Measurements from ENCODE around the gene CMTM5.
"Not testable (repeated sequence)": the region's sequence is repeated elsewhere in the genome, so short reads cannot be mapped to it uniquely, and the experiment has no call there.

CMTM5 gene

DNA sequence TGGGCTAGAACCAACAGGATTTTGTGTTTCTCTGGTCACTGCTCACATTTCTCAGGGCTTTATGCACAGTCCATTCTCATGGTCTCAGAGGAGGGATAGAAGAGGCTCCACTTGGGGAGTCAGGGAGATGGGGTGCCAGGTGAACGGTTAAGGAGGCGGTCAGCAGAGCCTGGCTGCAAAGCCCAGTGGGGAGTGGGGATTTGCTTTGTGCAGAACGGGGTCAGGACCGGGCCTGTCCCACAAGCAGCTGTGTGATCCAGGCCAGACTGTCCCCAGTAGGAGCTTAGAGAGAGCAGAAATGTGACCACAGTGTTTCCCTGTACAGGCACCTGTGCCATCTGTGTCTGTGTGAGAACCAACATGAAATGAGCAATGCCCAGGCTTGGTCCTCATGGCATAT lies 4.1 kb downstream of the CMTM5 start:
- TF ChIP-seq, protein P1, sequence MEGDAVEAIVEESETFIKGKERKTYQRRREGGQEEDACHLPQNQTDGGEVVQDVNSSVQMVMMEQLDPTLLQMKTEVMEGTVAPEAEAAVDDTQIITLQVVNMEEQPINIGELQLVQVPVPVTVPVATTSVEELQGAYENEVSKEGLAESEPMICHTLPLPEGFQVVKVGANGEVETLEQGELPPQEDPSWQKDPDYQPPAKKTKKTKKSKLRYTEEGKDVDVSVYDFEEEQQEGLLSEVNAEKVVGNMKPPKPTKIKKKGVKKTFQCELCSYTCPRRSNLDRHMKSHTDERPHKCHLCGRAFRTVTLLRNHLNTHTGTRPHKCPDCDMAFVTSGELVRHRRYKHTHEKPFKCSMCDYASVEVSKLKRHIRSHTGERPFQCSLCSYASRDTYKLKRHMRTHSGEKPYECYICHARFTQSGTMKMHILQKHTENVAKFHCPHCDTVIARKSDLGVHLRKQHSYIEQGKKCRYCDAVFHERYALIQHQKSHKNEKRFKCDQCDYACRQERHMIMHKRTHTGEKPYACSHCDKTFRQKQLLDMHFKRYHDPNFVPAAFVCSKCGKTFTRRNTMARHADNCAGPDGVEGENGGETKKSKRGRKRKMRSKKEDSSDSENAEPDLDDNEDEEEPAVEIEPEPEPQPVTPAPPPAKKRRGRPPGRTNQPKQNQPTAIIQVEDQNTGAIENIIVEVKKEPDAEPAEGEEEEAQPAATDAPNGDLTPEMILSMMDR (IDR thresholded peaks at IDR 0.05; ENCODE audit: extremely low read depth, missing control alignments) = no peak
- DNase-seq (ENCODE audit: low spot score) = no peak

DNA sequence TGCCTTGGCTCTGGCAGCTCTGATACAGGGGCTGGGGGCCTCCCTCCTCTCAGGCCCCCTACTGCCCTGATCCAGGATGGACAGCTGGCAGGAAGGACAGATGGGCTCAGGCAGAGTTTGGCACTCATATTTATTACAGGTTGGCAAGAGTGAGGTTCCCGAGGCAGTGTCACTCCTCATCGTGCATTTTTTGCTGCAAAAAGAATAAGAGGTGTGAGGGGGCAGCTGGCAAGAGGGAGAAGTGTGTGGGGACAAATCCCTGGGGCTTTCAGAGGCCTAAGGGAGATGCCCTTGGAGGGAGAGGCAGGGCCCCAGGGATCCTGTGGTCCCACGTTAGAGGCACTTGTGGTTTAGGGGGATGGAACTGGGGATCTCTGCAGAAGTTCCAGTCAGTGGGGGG lies 5.0 kb downstream of the CMTM5 start:
- no peak for DNase-seq (ENCODE audit: low spot score)
- TF ChIP-seq, protein P1 (IDR thresholded peaks at IDR 0.05; ENCODE audit: extremely low read depth, missing control alignments) = no peak

DNA sequence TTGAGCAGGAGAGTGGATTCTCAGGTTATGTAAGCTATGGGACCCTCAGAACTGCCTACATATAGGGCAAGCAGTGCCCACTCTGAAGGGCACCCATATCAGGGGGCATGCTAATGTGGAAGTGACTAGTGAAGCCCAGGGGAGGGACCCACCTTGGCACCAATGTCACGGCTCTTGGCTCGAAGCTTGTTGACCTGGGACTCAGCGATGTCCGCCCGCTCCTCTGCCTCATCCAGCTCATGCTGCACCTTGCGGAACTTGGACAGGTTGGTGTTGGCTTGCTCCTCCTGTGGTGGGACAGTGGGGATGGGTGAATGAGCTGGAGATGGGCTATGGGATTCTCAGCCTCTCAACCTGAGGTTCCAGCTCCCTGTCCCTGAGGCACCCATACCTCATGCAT lies 5.4 kb downstream of the CMTM5 start:
- DNase-seq (ENCODE audit: low spot score) = no peak
- TF ChIP-seq, protein P1 (IDR thresholded peaks at IDR 0.05; ENCODE audit: extremely low read depth, missing control alignments) = no peak

DNA sequence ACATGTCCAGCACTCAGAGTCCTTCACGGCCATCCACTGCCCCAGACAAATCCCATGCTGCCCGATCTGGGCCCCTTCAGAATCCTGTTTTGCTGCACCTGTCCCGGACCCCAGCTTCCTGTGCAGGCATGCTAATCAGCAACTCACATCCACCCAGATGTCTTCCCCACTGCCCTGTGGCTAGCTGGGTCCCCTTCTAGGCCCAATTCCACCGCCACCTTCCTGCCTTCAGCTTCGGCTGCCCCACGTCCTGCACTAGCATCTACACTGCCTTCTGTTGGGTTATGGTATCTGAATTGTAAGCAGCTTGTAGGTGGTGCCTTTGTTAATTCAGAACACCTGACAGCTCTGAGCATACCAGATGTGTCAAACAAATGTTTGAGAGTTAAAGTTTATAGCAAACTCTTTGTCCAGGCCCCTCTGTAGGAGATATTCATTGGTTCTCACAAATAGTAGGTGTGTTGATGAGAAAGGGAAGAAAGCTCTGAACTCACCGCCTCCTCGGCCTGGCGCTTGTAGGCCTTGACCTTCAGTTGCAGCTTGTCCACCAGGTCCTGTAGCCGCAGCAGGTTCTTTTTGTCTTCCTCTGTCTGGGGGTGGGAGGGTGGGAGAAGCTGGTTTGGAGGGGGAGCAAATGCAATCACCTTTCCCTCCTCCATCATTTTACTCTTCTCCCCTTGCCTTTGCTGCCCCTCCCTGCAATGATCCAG lies 6.0 kb downstream of the CMTM5 start:
- no peak for DNase-seq (ENCODE audit: low spot score)
- TF ChIP-seq, protein P1 (IDR thresholded peaks at IDR 0.05; ENCODE audit: extremely low read depth, missing control alignments) = no peak

DNA sequence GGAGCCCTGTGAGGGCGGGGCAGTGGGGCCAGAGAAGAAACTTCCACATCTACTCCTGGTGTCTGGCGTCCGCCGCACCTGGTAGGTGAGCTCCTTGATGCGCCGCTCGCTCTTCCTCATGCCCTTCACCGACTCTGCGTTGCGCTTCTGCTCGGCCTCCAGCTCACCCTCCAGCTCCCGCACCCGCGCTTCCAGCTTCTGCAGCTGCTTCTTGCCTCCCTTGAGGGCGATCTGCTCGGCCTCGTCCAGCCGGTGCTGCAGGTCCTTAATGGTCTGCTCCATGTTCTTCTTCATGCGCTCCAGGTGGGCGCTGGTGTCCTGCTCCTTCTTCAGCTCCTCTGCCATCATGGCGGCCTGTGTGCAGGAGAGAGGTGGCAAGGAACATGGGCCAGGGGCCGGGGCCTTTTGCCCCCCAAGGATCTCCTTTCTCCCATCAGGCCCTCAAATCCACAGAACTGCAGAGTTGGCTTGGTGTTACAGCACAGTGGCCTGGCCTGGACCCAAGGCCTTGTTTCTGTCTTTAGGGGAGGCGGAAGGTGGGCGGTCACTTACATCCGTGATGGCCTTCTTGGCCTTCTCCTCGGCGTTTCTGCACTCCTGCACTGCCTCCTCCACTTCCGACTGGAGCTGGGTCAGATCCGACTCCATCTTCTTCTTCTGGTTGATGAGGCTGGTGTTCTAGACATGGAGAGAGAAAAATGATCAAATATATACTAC lies 7.7 kb downstream of the CMTM5 start:
- DNase-seq (ENCODE audit: low spot score) = no peak
- TF ChIP-seq, protein P1 (IDR thresholded peaks at IDR 0.05; ENCODE audit: extremely low read depth, missing control alignments) = no peak

DNA sequence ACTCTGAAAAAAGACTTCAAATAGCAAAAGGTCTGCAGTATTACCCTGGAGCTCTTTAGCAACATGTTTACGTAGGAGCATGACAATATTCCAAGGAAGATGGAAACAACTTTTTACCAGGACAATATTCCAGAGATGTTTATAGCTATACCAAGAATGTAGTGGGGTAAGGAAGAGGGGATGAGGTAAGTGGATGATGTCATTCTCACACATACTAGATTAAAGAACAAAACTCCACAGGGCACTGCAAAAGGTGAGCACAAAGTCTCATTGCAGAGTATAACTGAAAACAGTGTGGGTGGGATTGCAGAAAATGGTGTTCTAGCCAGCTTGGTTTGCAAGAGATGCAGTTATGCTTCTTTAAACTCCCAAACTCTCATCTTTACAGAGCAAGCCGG lies 8.4 kb downstream of the CMTM5 start:
- no peak for DNase-seq (ENCODE audit: low spot score)
- TF ChIP-seq, protein P1 (IDR thresholded peaks at IDR 0.05; ENCODE audit: extremely low read depth, missing control alignments) = no peak

DNA sequence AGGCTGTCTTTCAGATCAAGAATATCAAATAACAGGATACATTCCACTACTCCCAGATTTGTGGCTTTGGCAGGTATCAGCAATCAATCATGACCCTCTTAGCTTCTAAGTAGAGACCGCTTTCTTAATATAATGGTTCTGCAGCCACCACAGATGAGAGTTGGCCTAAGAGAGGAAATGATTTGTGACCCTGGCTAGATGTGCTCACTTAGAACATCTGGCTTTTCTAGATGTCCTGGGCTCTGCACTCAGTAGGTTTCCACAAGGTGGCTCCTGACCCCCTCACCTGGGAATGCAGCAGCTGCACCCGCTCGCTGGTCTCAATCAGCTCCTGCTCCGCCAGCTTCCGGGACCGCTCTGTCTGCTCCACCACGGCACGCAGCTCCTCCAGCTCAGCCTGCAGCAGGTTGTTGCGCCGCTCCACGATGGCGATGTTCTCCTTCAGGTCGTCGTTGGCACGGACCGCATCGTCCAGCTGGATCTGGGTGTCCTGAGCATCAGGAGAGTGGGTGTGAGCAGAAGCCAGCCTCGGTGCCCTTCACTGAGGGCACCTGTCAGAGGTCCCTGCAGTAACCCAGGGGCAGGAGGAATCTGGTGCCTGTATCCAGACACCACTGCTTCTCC lies 8.9 kb downstream of the CMTM5 start:
- DNase-seq (ENCODE audit: low spot score) = no peak
- TF ChIP-seq, protein P1 (IDR thresholded peaks at IDR 0.05; ENCODE audit: extremely low read depth, missing control alignments) = no peak

DNA sequence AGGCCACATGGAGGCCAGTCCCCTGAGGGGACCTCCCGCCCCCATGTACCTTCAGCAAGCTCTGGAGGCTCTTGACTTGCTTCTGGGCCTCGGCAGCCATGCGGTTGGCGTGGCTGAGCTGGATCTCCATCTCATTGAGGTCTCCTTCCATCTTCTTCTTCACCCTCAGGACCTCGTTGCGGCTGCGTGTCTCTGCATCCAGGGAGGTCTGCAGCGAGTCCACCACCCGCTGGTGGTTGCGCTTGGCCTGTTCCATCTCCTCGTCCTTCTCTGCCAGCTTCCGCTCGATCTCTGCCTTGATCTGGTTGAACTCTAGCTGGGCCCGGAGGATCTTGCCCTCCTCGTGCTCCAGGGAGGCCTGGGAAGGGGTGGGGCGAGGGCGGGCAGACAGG lies 9.4 kb downstream of the CMTM5 start:
- not testable (repeated sequence) for DNase-seq (ENCODE audit: low spot score)

Measured in GM20000 (cell line).